ENCODE measurements around the gene DCAF16. TPM values are rescaled to one million over a fixed set of nuclear protein-coding genes. Genes with fewer than 3 reads are reported as not detected.

DCAF16 gene
- total and polyA plus RNA-seq, 2 donors (not counting 3 experiments of a cell fraction or from before 2014, with no cell fraction given): 13.8 to 35.0 TPM

DNA sequence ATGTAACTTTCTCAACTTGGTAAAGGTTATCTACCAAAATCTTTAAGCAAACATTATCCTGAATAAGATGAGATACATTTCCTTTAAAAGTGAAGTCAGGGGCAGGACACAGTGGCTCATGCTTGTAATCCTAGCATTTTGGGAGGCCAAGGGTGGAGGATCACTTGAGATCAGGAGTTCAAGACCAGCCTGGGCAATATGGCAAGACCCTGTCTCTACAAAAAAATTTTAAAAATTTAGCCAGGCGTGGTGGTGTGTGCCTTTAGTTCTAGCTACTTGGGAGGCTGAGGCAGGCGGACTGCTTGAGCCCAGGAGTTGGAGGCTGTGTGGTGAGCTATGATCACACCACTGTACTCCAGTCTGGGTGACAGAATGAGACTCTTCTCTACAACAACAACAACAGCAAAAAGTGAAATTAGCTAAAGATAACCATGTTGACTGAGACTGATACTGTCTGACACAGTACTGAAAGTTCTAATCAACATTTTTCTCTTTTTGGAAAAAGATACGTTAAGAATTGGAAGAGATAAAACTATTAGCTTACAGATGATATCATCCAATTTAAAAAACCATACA is 4.9 kb downstream of the DCAF16 start:
- CTCF ChIA-PET: interaction anchor here (1.1 to 2.4 kb wide), 5 partner anchors 11 to 789 kb away, joined by 3 to 8 read pairs (median 7); no protein-coding TSS in a partner anchor
- BruUV-seq (replicated peaks): no TSS peak
- intact Hi-C loops (cut with micrococcal nuclease): no loop called here

More for the DNA sequence above, 4.9 kb downstream of the DCAF16 start:
- dilution Hi-C loops (cut with MboI; ENCODE audit: extremely low pct_ligation_motif_present, low sequenced_read_pairs): no loop called here
- Histone ChIP-seq H3K27ac (ENCODE audit: insufficient read depth, low read depth, low read length) (no peak overlapping the region), H3K9ac (replicated peaks; ENCODE audit: extremely low read depth, insufficient read depth, low read length) (no peak overlapping the region), H3K36me3 (ENCODE audit: control insufficient read depth in 2 of 2, extremely low read depth in 1 of 2, insufficient read depth in 2 of 2, low read length in 2 of 2) (peaks cover 12% of the 10 kb centered on the region in 2 experiments), H3K4me2 (ENCODE audit: insufficient read depth, low read length) (no peak overlapping the region), H2AFZ (ENCODE audit: low read depth, low read length) (no peak overlapping the region), H4K20me1 (replicated peaks; ENCODE audit: control insufficient read depth, extremely low read depth, insufficient read depth, low read length) (peaks cover 2% of the 10 kb centered on the region), H3K9me1 (replicated peaks; ENCODE audit: control insufficient read depth, extremely low read depth, insufficient read depth, low read length) (no peaks in the 10 kb centered on the region), H3K27me3 (ENCODE audit: control insufficient read depth in 2 of 2, insufficient read depth in 2 of 2, low read length in 2 of 2) (no peaks in the 10 kb centered on the region), H3K9me3 (replicated peaks; ENCODE audit: control insufficient read depth, insufficient read depth, low read length) (no peaks in the 10 kb centered on the region), H3K4me3 (replicated peaks in 1 of 3; ENCODE audit: insufficient read depth in 1 of 3, low read depth in 1 of 3, low read length in 3 of 3) (no peak overlapping the region), H3K79me2 (ENCODE audit: control insufficient read depth, insufficient read depth, low read length) (peaks cover 65% of the 10 kb centered on the region), H3K4me1 (ENCODE audit: control insufficient read depth, extremely low read depth, insufficient read depth, low read length) (peaks cover 23% of the 10 kb centered on the region)
- POLR2A ChIA-PET: no interaction called here
- TF ChIP-seq JUN (IDR thresholded peaks at IDR 0.05; ENCODE audit: borderline replicate concordance, insufficient read depth, insufficient read length, low read depth) (no peak), POLR2AphosphoS5 (IDR thresholded peaks at IDR 0.05; ENCODE audit: insufficient read depth, low read depth, low read length) (no peak), FOS (IDR thresholded peaks at IDR 0.05; ENCODE audit: borderline replicate concordance, insufficient read depth, low read length) (no peak), POLR2A (IDR thresholded peaks at IDR 0.05; ENCODE audit: low read depth, low read length) (no peak), GATA2 (IDR thresholded peaks at IDR 0.05; ENCODE audit: insufficient read depth, insufficient read length, low read depth, low read length) (no peak), EZH2 (IDR thresholded peaks at IDR 0.05; ENCODE audit: borderline replicate concordance, low read depth, low read length, severe bottlenecking) (no peak), MYC (IDR thresholded peaks at IDR 0.05; ENCODE audit: low read depth, low read length) (no peak)
- TF ChIP-seq, protein P1, sequence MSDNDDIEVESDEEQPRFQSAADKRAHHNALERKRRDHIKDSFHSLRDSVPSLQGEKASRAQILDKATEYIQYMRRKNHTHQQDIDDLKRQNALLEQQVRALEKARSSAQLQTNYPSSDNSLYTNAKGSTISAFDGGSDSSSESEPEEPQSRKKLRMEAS (IDR thresholded peaks at IDR 0.05; ENCODE audit: insufficient read depth, insufficient read length): no peak
- TF ChIP-seq, protein P2, sequence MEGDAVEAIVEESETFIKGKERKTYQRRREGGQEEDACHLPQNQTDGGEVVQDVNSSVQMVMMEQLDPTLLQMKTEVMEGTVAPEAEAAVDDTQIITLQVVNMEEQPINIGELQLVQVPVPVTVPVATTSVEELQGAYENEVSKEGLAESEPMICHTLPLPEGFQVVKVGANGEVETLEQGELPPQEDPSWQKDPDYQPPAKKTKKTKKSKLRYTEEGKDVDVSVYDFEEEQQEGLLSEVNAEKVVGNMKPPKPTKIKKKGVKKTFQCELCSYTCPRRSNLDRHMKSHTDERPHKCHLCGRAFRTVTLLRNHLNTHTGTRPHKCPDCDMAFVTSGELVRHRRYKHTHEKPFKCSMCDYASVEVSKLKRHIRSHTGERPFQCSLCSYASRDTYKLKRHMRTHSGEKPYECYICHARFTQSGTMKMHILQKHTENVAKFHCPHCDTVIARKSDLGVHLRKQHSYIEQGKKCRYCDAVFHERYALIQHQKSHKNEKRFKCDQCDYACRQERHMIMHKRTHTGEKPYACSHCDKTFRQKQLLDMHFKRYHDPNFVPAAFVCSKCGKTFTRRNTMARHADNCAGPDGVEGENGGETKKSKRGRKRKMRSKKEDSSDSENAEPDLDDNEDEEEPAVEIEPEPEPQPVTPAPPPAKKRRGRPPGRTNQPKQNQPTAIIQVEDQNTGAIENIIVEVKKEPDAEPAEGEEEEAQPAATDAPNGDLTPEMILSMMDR (IDR thresholded peaks at IDR 0.05; ENCODE audit: extremely low read depth in 1 of 2, insufficient read depth in 1 of 2, low read depth in 1 of 2, low read length in 2 of 2): no peak
- DNase-seq (ENCODE audit: low read depth, low spot score) (no peak), FAIRE-seq (no peak)

Data from endothelial cell of umbilical vein (primary cell).